IPS DF 19.7 (cell line): Measurements from ENCODE around the gene ELK1.

Source experiments
- DNase-seq: peaks from one replicate; pipeline ENCODE4 v3.0.0-alpha.2; 2013; ENCODE audit warnings: low read depth, low spot score

ELK1 gene

GRCh38 chrX:47645530-47645929 is 4.8 kb downstream of the ELK1 start:
- no peak for DNase-seq

GRCh38 chrX:47644557-47645091 is 5.7 kb downstream of the ELK1 start:
- no peak for DNase-seq

GRCh38 chrX:47643926-47644325 is 6.4 kb downstream of the ELK1 start:
- DNase-seq = no peak

- DNase-seq = no peak
These were observed 11.5 kb downstream of the ELK1 start for GRCh38 chrX:47638816-47639215.

- no peak for DNase-seq
These were observed 12.7 kb downstream of the ELK1 start for GRCh38 chrX:47637546-47638195.

GRCh38 chrX:47634871-47635575 is 15.3 kb downstream of the ELK1 start:
- no peak for DNase-seq

- DNase-seq = no peak
These were observed 16.4 kb downstream of the ELK1 start for GRCh38 chrX:47633689-47634590.

GRCh38 chrX:47632666-47633065 is 17.7 kb downstream of the ELK1 start:
- no peak for DNase-seq

- DNase-seq = no peak
These were observed 18.7 kb downstream of the ELK1 start for GRCh38 chrX:47631676-47632075.

GRCh38 chrX:47629419-47630200 is 20.8 kb downstream of the ELK1 start, which contains the start of gene CFP:
Gene CFP (minus strand): TSS chrX:47629930. CDS start chrX:47629844, 86 bp downstream.
- DNase-seq = no peak

- DNase-seq = no peak
These were observed 21.4 kb downstream of the ELK1 start for GRCh38 chrX:47628982-47629381.

- no peak for DNase-seq
These were observed 25.0 kb downstream of the ELK1 start for GRCh38 chrX:47625365-47625764.

GRCh38 chrX:47623540-47624027 is 26.8 kb downstream of the ELK1 start:
- DNase-seq = peak; percentile 82

- no peak for DNase-seq
These were observed 28.5 kb downstream of the ELK1 start for GRCh38 chrX:47621851-47622250.

GRCh38 chrX:47620303-47620685 is 30.1 kb downstream of the ELK1 start:
- DNase-seq = no peak

GRCh38 chrX:47619486-47620302 is 30.7 kb downstream of the ELK1 start, which contains the start of gene SYN1:
Gene SYN1 (minus strand): TSS chrX:47619857. CDS start chrX:47619728, 129 bp downstream.
- no peak for DNase-seq

GRCh38 chrX:47618923-47619485 is 31.4 kb downstream of the ELK1 start:
- DNase-seq = no peak

- no peak for DNase-seq
These were observed 35.7 kb downstream of the ELK1 start for GRCh38 chrX:47614618-47615017.

GRCh38 chrX:47613082-47613481 is 37.3 kb downstream of the ELK1 start:
- DNase-seq = no peak

GRCh38 chrX:47612418-47612817 is 37.9 kb downstream of the ELK1 start:
- no peak for DNase-seq
